Vagina (tissue), 2 donors: Measurements from ENCODE around the gene NPPB.

ENCODE experiments used
- CTCF ChIP-seq, 3 experiments: fragments of 450-650 bp in 2 of 3; fragments of 200-600 bp in 1 of 3; sonication (generic) in 1 of 3; IDR thresholded peaks; one replicate each; pipeline ENCODE4 v1.5.1; 2017 to 2019; ENCODE audit warnings: antibody characterized with exemption in 3 of 3, mild to moderate bottlenecking in 2 of 3, moderate library complexity in 2 of 3
- POLR2A ChIP-seq, 2 donors: fragments of 450-650 bp; IDR thresholded peaks; one replicate each; pipeline ENCODE4 v1.6.1; 2017; ENCODE audit warnings: antibody characterized with exemption in 2 of 2, mild to moderate bottlenecking in 2 of 2, moderate library complexity in 2 of 2

- no peak for TF ChIP-seq CTCF (IDR thresholded peaks at IDR 0.05)
- TF ChIP-seq POLR2A (IDR thresholded peaks at IDR 0.05): no peak
Observed at GRCh38 chr1:11885916-11886315, 27.2 kb upstream of the NPPB start.
